Measurements from ENCODE around the gene PABPN1.

Gene PABPN1

DNA sequence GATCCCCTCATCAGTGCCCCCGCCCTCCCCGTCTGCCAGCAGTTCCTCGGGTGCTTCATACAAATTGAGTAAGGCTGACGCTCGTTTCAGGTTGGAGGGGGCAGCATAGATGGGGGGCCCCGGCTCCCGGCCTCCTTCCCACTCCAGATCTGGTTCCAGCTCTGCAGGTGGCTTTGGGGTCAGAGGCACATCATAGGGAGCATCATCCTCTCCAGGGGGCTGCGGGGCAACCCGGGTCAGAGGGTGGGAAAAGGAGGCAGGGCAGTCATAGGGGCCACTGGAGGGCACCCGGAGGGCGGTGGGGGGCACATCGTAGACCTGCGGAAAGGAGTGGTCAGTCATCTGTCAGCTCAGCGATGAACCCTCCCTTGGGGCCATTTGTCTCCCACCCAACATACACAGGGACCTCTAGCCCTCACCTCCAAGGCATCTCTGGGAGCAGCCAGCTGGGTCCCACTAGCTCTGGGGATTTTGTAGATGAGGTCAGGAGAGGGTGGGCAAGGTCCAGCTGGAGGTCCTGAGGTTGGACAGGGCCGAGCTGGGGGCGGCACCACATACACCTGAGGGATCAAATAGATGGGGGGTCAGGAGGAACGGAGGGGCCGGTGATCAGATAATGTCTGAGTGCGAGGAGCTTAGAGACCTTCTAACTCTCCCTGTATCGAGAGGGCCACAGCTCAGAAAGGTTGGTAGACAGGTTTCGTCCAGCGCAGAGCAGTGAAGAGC is 38.6 kb downstream of the PABPN1 start:
- DNase-seq = no peak

GRCh38 chr14:23360496-23360895 is 39.2 kb downstream of the PABPN1 start:
- no peak for DNase-seq

DNA sequence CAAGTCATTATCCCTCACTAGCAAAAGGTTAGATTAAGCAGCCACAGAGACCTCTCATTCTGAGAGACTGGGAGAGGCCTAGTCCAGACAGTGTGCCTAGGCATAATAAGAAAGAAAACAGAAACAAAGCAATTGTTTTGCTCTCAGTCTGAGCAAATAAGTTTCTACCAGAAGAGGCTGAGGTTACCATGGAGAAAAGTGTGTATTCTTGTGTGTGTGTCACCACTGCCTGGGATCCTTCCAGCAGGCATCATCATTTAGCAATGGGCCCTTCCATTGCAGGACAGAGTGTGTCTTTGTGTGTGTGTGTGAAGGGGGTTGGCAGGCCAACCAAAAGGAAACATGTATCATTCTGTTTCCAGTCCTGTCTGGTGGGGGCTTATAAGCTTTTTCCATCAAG is 40.1 kb downstream of the PABPN1 start:
- peak; percentile 44 for DNase-seq

- DNase-seq = no peak
Measured at GRCh38 chr14:23361763-23362162, 40.5 kb downstream of the PABPN1 start.

GRCh38 chr14:23362200-23362599 is 40.9 kb downstream of the PABPN1 start:
- no peak for DNase-seq

DNA sequence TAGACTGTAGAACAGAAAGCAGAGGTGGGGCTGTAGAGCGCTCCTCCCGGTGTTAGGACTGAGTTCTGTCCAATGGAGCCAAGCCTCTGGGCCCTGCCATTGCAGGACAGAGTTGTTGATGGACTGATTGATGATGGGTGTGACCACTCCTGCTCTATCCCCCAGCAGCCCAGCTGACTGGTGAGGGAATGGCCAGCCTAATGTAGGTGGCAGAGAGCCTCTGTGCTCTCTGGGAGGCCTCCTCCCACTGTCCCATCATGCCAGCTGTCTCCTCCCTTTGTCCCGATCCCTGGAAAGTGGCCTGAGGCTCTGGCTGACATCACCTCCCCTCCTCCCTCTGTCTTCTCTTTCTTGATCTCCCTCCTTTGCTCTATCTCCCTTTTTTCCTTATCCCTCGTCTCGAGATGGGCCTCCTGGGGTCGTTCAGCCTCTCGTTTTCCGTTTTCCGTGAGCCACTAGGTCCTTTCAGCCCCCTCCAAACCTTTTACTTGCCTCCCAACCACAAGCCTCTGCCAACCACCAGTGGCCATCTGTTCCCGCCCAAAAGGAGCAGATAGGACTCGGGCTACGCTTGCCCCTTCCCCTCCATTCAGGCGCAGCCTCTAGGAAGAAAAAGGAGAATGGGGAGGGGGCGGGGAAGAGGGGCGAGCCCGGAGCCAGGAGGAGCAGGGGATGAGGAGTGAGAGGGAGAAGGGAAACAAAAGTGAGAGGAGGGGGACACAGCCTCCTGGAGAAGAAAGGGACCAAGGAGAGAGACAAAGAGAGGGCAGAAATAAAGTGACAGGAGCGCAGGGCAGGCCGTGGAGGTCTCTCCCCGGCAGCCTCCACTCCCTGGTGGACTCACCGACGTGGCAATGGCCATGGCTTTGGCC is 43.1 kb downstream of the PABPN1 start:
- DNase-seq = no peak

GRCh38 chr14:23365036-23365731 is 43.9 kb downstream of the PABPN1 start, which contains the start of gene EFS:
EFS (minus strand) TSS chr14:23365172; CDS start chr14:23365025, 147 bp downstream.
- no peak for DNase-seq

DNA sequence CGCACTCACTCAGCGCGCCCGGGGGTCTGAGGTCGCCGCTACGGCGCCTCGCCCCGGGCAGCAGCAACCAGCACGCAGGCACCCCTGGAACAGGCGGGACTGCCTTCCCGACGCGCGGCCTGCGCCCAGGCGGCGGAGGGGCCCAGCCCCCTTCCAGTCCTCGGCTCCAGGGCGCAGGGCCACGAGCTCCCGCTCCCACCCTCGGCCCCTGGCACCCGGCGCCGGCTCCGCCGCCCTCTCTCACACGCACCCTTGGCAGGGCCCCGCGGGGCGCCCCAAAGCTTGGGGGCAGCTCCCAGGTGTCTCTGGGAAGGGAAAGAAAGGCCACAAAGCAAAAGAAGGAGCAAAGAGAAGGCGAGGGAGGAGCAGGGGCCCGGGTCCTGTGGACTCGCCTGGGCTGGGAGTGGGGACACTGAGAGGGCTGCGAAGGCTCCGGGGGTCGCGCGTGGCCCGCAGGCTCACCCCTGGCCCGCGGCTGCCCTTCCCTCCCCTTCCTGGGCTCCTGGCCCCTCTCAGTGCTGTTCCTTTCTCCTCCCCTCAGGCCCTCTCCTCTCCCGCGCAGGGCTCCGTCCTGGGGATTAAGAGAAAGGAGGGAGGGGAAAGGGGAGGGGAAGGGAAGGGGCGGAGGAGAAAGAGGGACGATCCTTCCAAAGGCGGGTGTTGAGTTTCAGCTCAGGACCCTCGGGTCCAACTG is 44.6 kb downstream of the PABPN1 start:
- DNase-seq = no peak

- no peak for DNase-seq
Measured at GRCh38 chr14:23366426-23366921, 45.2 kb downstream of the PABPN1 start.

DNA sequence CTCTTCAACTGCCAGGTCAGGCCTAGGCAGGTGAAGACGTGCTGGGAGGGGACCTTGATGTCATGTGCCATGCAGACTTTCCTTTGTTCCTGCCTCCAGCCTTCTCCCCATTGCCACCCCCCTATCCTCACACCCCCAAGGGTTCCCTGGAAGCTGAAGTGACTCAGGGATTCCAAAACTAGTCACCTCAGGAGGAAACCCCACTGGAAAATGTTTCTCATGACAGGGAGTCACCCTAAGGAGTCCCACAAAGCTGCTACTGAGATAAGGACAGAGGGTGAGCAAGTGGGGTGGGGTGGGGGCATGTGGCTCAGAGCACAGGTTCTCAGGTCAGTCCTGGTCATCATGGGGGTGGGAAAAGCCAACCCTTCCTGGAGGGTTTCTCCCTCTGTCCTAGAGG is 49.0 kb downstream of the PABPN1 start:
- no peak for DNase-seq

GRCh38 chr14:23371865-23372264 is 50.6 kb downstream of the PABPN1 start:
- no peak for DNase-seq

DNA sequence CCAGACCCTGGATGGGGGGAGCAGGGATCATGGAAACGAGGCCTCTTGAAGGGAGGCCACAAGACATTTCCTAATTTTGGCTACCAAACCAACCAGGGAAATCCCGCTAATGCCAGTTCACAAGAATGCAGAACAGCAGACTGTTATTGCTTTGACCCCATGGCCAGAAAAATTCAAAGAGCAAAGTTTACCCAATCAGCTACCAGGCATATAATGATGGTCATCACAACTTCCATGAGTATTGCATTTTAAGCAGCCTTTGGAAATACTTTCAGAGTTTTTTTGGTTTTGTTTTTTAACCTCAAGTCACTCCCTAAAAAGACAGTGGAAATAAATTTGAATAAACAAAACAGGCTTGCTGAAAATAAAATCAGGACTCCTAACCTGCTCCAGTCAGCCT is 51.3 kb downstream of the PABPN1 start, which contains the start of gene IL25:
TSS of gene IL25 (plus strand) at position 301 of the 400 bp plus-strand sequence.
- no peak for DNase-seq

DNA sequence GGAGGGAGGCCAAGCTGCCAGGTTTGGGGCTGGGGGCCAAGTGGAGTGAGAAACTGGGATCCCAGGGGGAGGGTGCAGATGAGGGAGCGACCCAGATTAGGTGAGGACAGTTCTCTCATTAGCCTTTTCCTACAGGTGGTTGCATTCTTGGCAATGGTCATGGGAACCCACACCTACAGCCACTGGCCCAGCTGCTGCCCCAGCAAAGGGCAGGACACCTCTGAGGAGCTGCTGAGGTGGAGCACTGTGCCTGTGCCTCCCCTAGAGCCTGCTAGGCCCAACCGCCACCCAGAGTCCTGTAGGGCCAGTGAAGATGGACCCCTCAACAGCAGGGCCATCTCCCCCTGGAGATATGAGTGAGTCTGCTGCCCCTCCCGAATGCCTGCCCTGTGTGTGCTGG is 51.8 kb downstream of the PABPN1 start:
- DNase-seq = no peak

Data from activated CD4-positive, alpha-beta T cell treated with anti-CD3 and anti-CD28 coated beads, Interleukin-2, amount 50 U/mL, for 16 hours (primary cell).